H9 (cell line): Measurements from ENCODE around the gene AADAC. TPM values are rescaled to one million over a fixed set of nuclear protein-coding genes. Genes with fewer than 3 reads are reported as not detected.
"Not testable (repeated sequence)": the region's sequence is repeated elsewhere in the genome, so short reads cannot be mapped to it uniquely, and the experiment has no call there.

ENCODE experiments used
- DNase-seq: peaks from one replicate; pipeline ENCODE4 v3.0.0-alpha.2; 2017
- H2AFZ ChIP-seq: one replicate; pipeline ENCODE4 v1.6.1; 2013; ENCODE audit warnings: mild to moderate bottlenecking, low read length, control low read depth, moderate library complexity
- H2AK5ac ChIP-seq: 2 replicates; pipeline ENCODE4 v1.6.1; 2013; ENCODE audit warnings: low read length, control low read depth, mixed read lengths; ENCODE audit not compliant: insufficient read length
- H2BK120ac ChIP-seq: one replicate; pipeline ENCODE4 v1.6.1; 2013; ENCODE audit warnings: low read depth, mild to moderate bottlenecking, low read length, control low read depth, inconsistent platforms; ENCODE audit not compliant: poor library complexity, severe bottlenecking
- H2BK12ac ChIP-seq: 2 replicates; pipeline ENCODE4 v1.6.1; 2013; ENCODE audit warnings: low read length, control low read depth, mixed read lengths, low read depth; ENCODE audit not compliant: insufficient read length
- H2BK15ac ChIP-seq: 2 replicates; pipeline ENCODE4 v1.6.1; 2013; ENCODE audit warnings: low read depth, low read length, control low read depth
- H2BK20ac ChIP-seq: one replicate; pipeline ENCODE4 v1.6.1; 2013; ENCODE audit warnings: low read depth, mild to moderate bottlenecking, low read length, control low read depth, inconsistent platforms; ENCODE audit not compliant: poor library complexity, severe bottlenecking
- H2BK5ac ChIP-seq: 2 replicates; pipeline ENCODE4 v1.6.1; 2013; ENCODE audit warnings: low read length, control low read depth, mixed read lengths; ENCODE audit not compliant: insufficient read length
- H3K14ac ChIP-seq: 2 replicates; pipeline ENCODE4 v1.6.1; 2013; ENCODE audit warnings: low read length, control low read depth; ENCODE audit not compliant: insufficient read depth
- H3K18ac ChIP-seq: 2 replicates; pipeline ENCODE4 v1.6.1; 2013; ENCODE audit warnings: low read depth, mild to moderate bottlenecking, mixed read lengths, low read length, control low read depth; ENCODE audit not compliant: insufficient read length
- H3K23ac ChIP-seq: 2 replicates; pipeline ENCODE4 v1.6.1; 2013; ENCODE audit warnings: low read length, control low read depth, mixed read lengths, low read depth; ENCODE audit not compliant: insufficient read length
- H3K23me2 ChIP-seq: 2 replicates; pipeline ENCODE4 v1.6.1; 2013; ENCODE audit warnings: low read depth, mild to moderate bottlenecking, mixed read lengths, low read length, control low read depth; ENCODE audit not compliant: insufficient read length, poor library complexity, severe bottlenecking
- H3K27ac ChIP-seq: 2 replicates; pipeline ENCODE4 v1.5.1; 2013; ENCODE audit warnings: low read length, control low read depth, mixed read lengths, low read depth; ENCODE audit not compliant: insufficient read length
- H3K27me3 ChIP-seq: 2 replicates; pipeline ENCODE4 v1.6.1; 2013; ENCODE audit warnings: low read length, control low read depth, inconsistent platforms; ENCODE audit not compliant: insufficient read depth
- H3K4ac ChIP-seq: 2 replicates; pipeline ENCODE4 v1.6.1; 2013; ENCODE audit warnings: low read depth, mild to moderate bottlenecking, control low read depth, inconsistent platforms, low read length, moderate library complexity
- H3K4me1 ChIP-seq: 2 replicates; pipeline ENCODE4 v1.6.1; 2013; ENCODE audit warnings: low read length, control low read depth, inconsistent platforms; ENCODE audit not compliant: insufficient read depth
- H3K4me2 ChIP-seq: 2 replicates; pipeline ENCODE4 v1.6.1; 2013; ENCODE audit warnings: low read length, control low read depth, mixed read lengths; ENCODE audit not compliant: insufficient read length, insufficient read depth
- H3K56ac ChIP-seq: 2 replicates; pipeline ENCODE4 v1.6.1; 2013; ENCODE audit warnings: low read depth, mild to moderate bottlenecking, mixed read lengths, low read length, control low read depth; ENCODE audit not compliant: insufficient read length
- H3K79me1 ChIP-seq: 2 replicates; pipeline ENCODE4 v1.6.1; 2013; ENCODE audit warnings: low read depth, mild to moderate bottlenecking, moderate library complexity, low read length, control low read depth, inconsistent platforms; ENCODE audit not compliant: insufficient read depth, poor library complexity, severe bottlenecking
- H3K79me2 ChIP-seq: 2 replicates; pipeline ENCODE4 v1.6.1; 2013; ENCODE audit warnings: low read length, control low read depth, inconsistent platforms; ENCODE audit not compliant: insufficient read depth
- H3K9ac ChIP-seq: 2 replicates; pipeline ENCODE4 v1.6.1; 2013; ENCODE audit warnings: low read length, control low read depth, mixed read lengths; ENCODE audit not compliant: insufficient read length; ENCODE audit errors: extremely low read depth
- H3K9me3 ChIP-seq: one replicate; pipeline ENCODE4 v1.6.1; 2013; ENCODE audit warnings: low read depth, low read length, inconsistent platforms; ENCODE audit not compliant: control insufficient read depth
- H3T11ph ChIP-seq: one replicate; pipeline ENCODE4 v1.6.1; 2013; ENCODE audit warnings: mild to moderate bottlenecking, low read length, control low read depth, inconsistent platforms
- H4K20me1 ChIP-seq: one replicate; pipeline ENCODE4 v1.6.1; 2013; ENCODE audit not compliant: control insufficient read depth, insufficient read length, insufficient read depth
- H4K5ac ChIP-seq: 2 replicates; pipeline ENCODE4 v1.6.1; 2013; ENCODE audit warnings: low read depth, mild to moderate bottlenecking, mixed read lengths, low read length, control low read depth; ENCODE audit not compliant: insufficient read length
- H4K8ac ChIP-seq: replicated peaks from 2 replicates; pipeline ENCODE4 v1.6.1; 2013; ENCODE audit warnings: low read length, control low read depth, mixed read lengths, low read depth; ENCODE audit not compliant: insufficient read length
- H4K91ac ChIP-seq: 2 replicates; pipeline ENCODE4 v1.6.1; 2013; ENCODE audit warnings: low read depth, mild to moderate bottlenecking, moderate library complexity, mixed read lengths, low read length, control low read depth; ENCODE audit not compliant: insufficient read length
- H3K27ac Mint-ChIP-seq, 3 experiments: 2 replicates in 2 of 3; 3 replicates in 1 of 3; pipeline ENCODE4 v1.8.0; 2020 to 2021; ENCODE audit warnings: mixed read lengths in 3 of 3, mild to moderate bottlenecking in 1 of 3, moderate library complexity in 1 of 3
- H3K27me3 Mint-ChIP-seq: 2 replicates; pipeline ENCODE4 v1.8.0; 2021; ENCODE audit warnings: low read depth, mild to moderate bottlenecking, moderate library complexity, mixed read lengths
- H3K36me3 Mint-ChIP-seq, 3 experiments: 2 replicates in 2 of 3; 3 replicates in 1 of 3; pipeline ENCODE4 v1.8.0; 2020 to 2021; ENCODE audit warnings: low read depth in 3 of 3, mixed read lengths in 3 of 3; ENCODE audit not compliant: insufficient read depth in 1 of 3
- H3K4me1 Mint-ChIP-seq, 2 experiments: 2 replicates each; pipeline ENCODE4 v1.8.0; 2020; ENCODE audit warnings: mixed read lengths in 2 of 2
- H3K4me3 Mint-ChIP-seq, 2 experiments: 2 replicates in 1 of 2; 3 replicates in 1 of 2; pipeline ENCODE4 v1.8.0; 2020 to 2021; ENCODE audit warnings: mild to moderate bottlenecking in 2 of 2, mixed read lengths in 2 of 2, moderate library complexity in 1 of 2
- H3K9me3 Mint-ChIP-seq, 2 experiments: 2 replicates in 1 of 2; 3 replicates in 1 of 2; pipeline ENCODE4 v1.8.0; 2020; ENCODE audit warnings: mild to moderate bottlenecking in 2 of 2, mixed read lengths in 2 of 2, moderate library complexity in 1 of 2
- CTCF ChIP-seq: fragments of 200-600 bp; sonication (generic); conservative IDR thresholded peaks from 3 replicates; pipeline ENCODE4 v1.8.0; 2021; ENCODE audit warnings: antibody characterized with exemption, mild to moderate bottlenecking
- WGBS: extraction: QIAGEN DNeasy Blood & Tissue Kit; methylation state at CpG from one replicate; pipeline ENCODE4 v1.1.7; 2013; ENCODE audit warnings: missing lambda C conversion rate, low lambda C conversion rate, mixed read lengths; ENCODE audit not compliant: insufficient read length; ENCODE audit errors: extremely low coverage; 5-methylcytosine and 5-hydroxymethylcytosine counted together
- total RNA-seq: library from RNA; stranded (reverse); gene quantifications from 2 replicates; pipeline ENCODE4 v1.2.1, GENCODE V29; 2021

The AADAC gene
- total RNA-seq, 1 experiment from 2014 or later, result not detected

DNA sequence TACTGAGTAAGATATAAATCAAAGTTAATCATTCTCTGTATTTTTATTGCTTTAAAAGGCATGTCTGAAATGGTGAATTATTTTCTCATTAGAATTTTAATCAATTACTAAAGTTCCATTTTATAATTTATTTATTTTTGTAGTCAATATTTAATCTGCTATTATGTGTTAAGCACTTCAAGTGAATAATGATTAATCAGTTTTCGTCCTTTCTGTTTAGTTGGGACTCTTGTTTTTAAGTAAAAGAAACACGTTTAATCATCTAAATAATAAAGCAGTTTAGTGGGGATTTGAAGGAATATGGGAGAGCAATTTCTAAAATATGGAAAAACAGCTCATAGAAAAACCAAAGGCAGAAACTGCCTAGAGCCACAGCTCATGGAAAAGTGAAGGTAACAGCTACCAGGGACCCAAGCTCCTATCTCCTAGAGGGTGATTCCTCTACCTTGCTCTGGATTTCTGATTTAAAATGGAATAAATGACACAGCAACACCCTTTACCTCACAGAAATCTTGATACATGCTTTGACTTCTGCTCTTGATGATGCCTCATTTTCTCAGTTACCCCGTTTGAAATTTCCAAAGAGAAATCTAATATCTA, 31.5 kb downstream of the AADAC start:
- WGBS, result no CpG with 5 or more reads among the region's 3 CpGs
- Mint-ChIP-seq H3K27ac (no peak overlapping the region), H3K27me3 (no peaks in the 10 kb centered on the region; the same call in 1 of the 2 replicates), H3K4me1 (peaks cover 0 to 3% of the 10 kb centered on the region in 2 experiments; a peak in 1 of 4 replicates), H3K36me3 (peaks cover 0 to 4% (median 3%) of the 10 kb centered on the region in 3 experiments; a peak in 2 of 7 replicates), H3K9me3 (no peaks in the 10 kb centered on the region; a peak in 1 of 5 replicates), H3K4me3 (no peak overlapping the region)
- DNase-seq, result no peak
- H3K23me2 ChIP-seq, result no peaks in the 10 kb centered on the region
- no peak overlapping the region for H4K91ac ChIP-seq
- no peak overlapping the region for H2BK12ac ChIP-seq
- H4K5ac ChIP-seq, result no peak overlapping the region
- H3K4me1 ChIP-seq, result no peaks in the 10 kb centered on the region
- no peak overlapping the region for H2BK5ac ChIP-seq
- H3K79me1 ChIP-seq, result no peaks in the 10 kb centered on the region
- no peak overlapping the region for H3K9ac ChIP-seq
- H3K23ac ChIP-seq, result no peak overlapping the region
- no peak overlapping the region for H3K4ac ChIP-seq
- H2BK20ac ChIP-seq, result no peak overlapping the region
- no peaks in the 10 kb centered on the region for H3K9me3 ChIP-seq
- H2BK120ac ChIP-seq, result no peak overlapping the region
- no peak overlapping the region for H2BK15ac ChIP-seq
- H3K14ac ChIP-seq, result no peak overlapping the region
- no peaks in the 10 kb centered on the region for H3K79me2 ChIP-seq
- H3K18ac ChIP-seq, result no peak overlapping the region
- H4K8ac ChIP-seq, result no peak overlapping the region
- H3T11ph ChIP-seq, result no peak overlapping the region
- no peak overlapping the region for H2AK5ac ChIP-seq
- no peak overlapping the region for H2AFZ ChIP-seq
- no peak overlapping the region for H3K27ac ChIP-seq
- H3K4me2 ChIP-seq, result no peak overlapping the region
- H3K27me3 ChIP-seq, result no peaks in the 10 kb centered on the region
- TF ChIP-seq CTCF, result no peak
- H3K56ac ChIP-seq, result no peak overlapping the region
- no peaks in the 10 kb centered on the region for H4K20me1 ChIP-seq

DNA sequence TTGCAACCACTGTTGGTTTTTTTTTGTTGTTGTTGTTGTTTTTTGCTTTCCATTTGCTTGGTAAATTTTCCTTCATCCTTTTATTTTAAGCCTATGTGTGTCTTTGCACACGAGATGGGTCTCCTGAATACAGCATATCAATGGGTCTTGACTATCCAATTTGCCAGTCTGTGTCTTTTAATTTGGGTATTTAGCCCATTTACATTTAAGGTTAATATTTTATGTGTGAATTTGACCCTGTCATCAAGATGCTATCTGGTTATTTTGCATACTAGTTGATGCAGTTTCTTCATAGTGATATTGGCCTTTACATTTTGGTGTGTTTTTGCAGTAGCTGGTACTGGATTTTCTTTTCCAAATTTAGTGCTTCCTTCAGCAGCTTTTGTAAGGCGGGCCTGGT, 36.1 kb downstream of the AADAC start:
- not testable (repeated sequence) for H3K4me1 ChIP-seq, H2BK5ac ChIP-seq, H3K27ac ChIP-seq, H2AK5ac ChIP-seq, H3T11ph ChIP-seq, H3K23ac ChIP-seq, H4K91ac ChIP-seq, H3K4ac ChIP-seq, H3K18ac ChIP-seq, H3K23me2 ChIP-seq, H2BK20ac ChIP-seq, H4K5ac ChIP-seq, H2BK12ac ChIP-seq, H3K56ac ChIP-seq, H3K14ac ChIP-seq, H3K79me2 ChIP-seq, H2BK15ac ChIP-seq, H4K20me1 ChIP-seq, H3K4me1 Mint-ChIP-seq, H3K4me3 Mint-ChIP-seq, H3K27me3 Mint-ChIP-seq, H3K4me2 ChIP-seq, H3K9me3 ChIP-seq, H3K9ac ChIP-seq, H2BK120ac ChIP-seq, H3K79me1 ChIP-seq, H4K8ac ChIP-seq, H3K27me3 ChIP-seq, DNase-seq, H3K27ac Mint-ChIP-seq, H2AFZ ChIP-seq
- Mint-ChIP-seq H3K9me3 (peaks cover 2 to 12% of the 10 kb centered on the region in 2 experiments; a peak in 3 of 5 replicates), H3K36me3 (peaks cover 3 to 12% (median 5%) of the 10 kb centered on the region in 3 experiments; a peak in 6 of 7 replicates)
- WGBS, result no CpG with 5 or more reads among the region's 2 CpGs
